Gastrocnemius medialis (tissue), 4 donors: Measurements from ENCODE around the gene NREP. TPM values are rescaled to one million over a fixed set of nuclear protein-coding genes. Genes with fewer than 3 reads are reported as not detected.

Source experiments
- ATAC-seq, 2 donors: fragments of 150-250 bp; one replicate each; pipeline ENCODE4 v1.9.1; 2016
- DNase-seq, 2 donors: peaks; one replicate each; pipeline ENCODE4 v3.0.0-alpha.2; 2019
- H3K27ac ChIP-seq, 4 donors: fragments of 200-600 bp; sonication (generic); 1 replicate in 1 of 4; 2 replicates in 3 of 4; pipeline ENCODE4 v1.5.1; 2016 to 2018; ENCODE audit warnings: mild to moderate bottlenecking in 2 of 4, moderate library complexity in 1 of 4
- H3K27me3 ChIP-seq, 3 donors: fragments of 200-600 bp; sonication (generic) in 2 of 3; 1 replicate in 1 of 3; 2 replicates in 2 of 3; pipeline versions ENCODE4 v1.5.1 to v1.6.0; 2016 to 2019; ENCODE audit warnings: mild to moderate bottlenecking in 1 of 3, moderate library complexity in 1 of 3
- H3K36me3 ChIP-seq, 2 donors: fragments of 200-600 bp; sonication (generic) in 1 of 2; one replicate each; pipeline ENCODE4 v1.5.1; 2017 to 2018
- H3K4me1 ChIP-seq, 2 donors: fragments of 200-600 bp; sonication (generic) in 1 of 2; one replicate each; pipeline ENCODE4 v1.5.1; 2016 to 2017; ENCODE audit warnings: mild to moderate bottlenecking in 2 of 2
- H3K4me3 ChIP-seq, 4 donors: fragments of 200-600 bp; sonication (generic) in 3 of 4; 1 replicate in 1 of 4; 2 replicates in 3 of 4; pipeline ENCODE4 v1.5.1; 2016 to 2019; ENCODE audit warnings: mild to moderate bottlenecking in 2 of 4
- H3K9me3 ChIP-seq, 3 donors: fragments of 200-600 bp; sonication (generic) in 2 of 3; 1 replicate in 1 of 3; 2 replicates in 2 of 3; pipeline ENCODE4 v1.5.1; 2016 to 2019
- POLR2A ChIP-seq, 2 donors: fragments of 450-650 bp; IDR thresholded peaks; one replicate each; pipeline ENCODE4 v1.6.1; 2017; ENCODE audit warnings: antibody characterized with exemption in 2 of 2, mild to moderate bottlenecking in 2 of 2, moderate library complexity in 2 of 2
- in situ Hi-C, 4 donors: fragments of 200-750 bp; cut with MboI; loops; one replicate each; pipeline versions ENCODE4 v1.15.0 to v1.8.0; 2017; ENCODE audit warnings: low sequenced_read_pairs in 4 of 4
- intact Hi-C: fragments of 100-400 bp; cut with DNase I; formaldehyde crosslinking; loops from one replicate; pipeline ENCODE4 v1.15.1; 2023; ENCODE audit warnings: low total_unique reads
- total RNA-seq, 4 donors: library from RNA; depleted of rRNA; stranded (reverse); fragments of >200 nt; gene quantifications; one replicate each; pipeline versions ENCODE4 v1.1.0 to v1.2.3, GENCODE V29; 2016
- TF ChIP-seq, protein P1 (sequence below), 5 experiments: fragments of 450-650 bp in 3 of 5; fragments of 200-600 bp in 2 of 5; sonication (generic) in 2 of 5; IDR thresholded peaks in 4 of 5; conservative IDR thresholded peaks in 1 of 5; 1 replicate in 4 of 5; 2 replicates in 1 of 5; pipeline ENCODE4 v1.5.1; 2016 to 2019; ENCODE audit warnings: antibody characterized with exemption in 5 of 5, mild to moderate bottlenecking in 3 of 5, moderate library complexity in 3 of 5

The NREP gene
- total RNA-seq, 4 donors from 2014 or later = 0.85 to 2.9 (median 1.8) TPM

DNA sequence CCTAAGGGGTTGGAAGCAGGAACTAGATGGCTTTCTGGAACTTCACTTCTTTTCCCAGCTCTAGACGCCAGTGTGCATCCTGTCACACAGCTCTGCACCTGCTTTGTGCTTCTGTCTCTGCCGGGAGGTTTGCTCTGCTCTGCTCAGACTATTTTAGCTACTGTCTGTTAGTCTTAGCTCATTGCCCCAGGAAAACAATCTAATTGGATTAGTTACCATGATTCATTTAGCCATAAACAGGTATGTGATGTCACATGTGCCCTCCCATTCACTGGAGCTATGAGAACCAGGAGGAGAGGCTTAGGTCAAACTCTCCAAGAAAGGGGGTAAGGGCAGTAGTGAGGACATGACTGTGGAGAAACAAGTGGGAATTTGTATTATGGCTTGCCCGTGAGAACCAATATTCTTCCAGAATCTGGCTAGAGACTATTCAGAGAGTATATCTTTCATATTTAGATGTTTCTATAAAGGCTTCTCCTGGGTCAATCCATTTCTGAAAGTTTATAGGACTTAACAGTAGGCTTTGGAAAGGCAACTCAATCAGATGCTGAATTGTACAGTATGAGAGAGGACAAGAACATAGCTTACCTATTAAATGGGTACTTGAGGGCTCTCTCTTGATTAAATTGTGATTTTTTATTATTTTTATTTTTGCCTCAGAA, 22.4 kb upstream of the NREP start:
- no peak for ATAC-seq
- Histone ChIP-seq H3K4me3 (no peak overlapping the region), H3K27me3 (no peaks in the 10 kb centered on the region), H3K9me3 (no peaks in the 10 kb centered on the region), H3K27ac (no peak overlapping the region), H3K36me3 (no peaks in the 10 kb centered on the region), H3K4me1 (peaks cover 0 to 6% of the 10 kb centered on the region in 2 donors)
- no peak for TF ChIP-seq POLR2A (IDR thresholded peaks at IDR 0.05)
- intact Hi-C loops (no loop called here), in situ Hi-C loops (no loop called here)
- no peak for DNase-seq

- ATAC-seq (no peak), DNase-seq (no peak)
- H3K27me3 ChIP-seq = no peaks in the 10 kb centered on the region
- H3K36me3 ChIP-seq = no peaks in the 10 kb centered on the region
- no peaks in the 10 kb centered on the region for H3K9me3 ChIP-seq
- TF ChIP-seq POLR2A (IDR thresholded peaks at IDR 0.05) = no peak
- TF ChIP-seq, protein P1, sequence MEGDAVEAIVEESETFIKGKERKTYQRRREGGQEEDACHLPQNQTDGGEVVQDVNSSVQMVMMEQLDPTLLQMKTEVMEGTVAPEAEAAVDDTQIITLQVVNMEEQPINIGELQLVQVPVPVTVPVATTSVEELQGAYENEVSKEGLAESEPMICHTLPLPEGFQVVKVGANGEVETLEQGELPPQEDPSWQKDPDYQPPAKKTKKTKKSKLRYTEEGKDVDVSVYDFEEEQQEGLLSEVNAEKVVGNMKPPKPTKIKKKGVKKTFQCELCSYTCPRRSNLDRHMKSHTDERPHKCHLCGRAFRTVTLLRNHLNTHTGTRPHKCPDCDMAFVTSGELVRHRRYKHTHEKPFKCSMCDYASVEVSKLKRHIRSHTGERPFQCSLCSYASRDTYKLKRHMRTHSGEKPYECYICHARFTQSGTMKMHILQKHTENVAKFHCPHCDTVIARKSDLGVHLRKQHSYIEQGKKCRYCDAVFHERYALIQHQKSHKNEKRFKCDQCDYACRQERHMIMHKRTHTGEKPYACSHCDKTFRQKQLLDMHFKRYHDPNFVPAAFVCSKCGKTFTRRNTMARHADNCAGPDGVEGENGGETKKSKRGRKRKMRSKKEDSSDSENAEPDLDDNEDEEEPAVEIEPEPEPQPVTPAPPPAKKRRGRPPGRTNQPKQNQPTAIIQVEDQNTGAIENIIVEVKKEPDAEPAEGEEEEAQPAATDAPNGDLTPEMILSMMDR (IDR thresholded peaks at IDR 0.05 in 4 of 5, conservative IDR thresholded peaks at IDR 0.05 in 1 of 5) = no peak
- in situ Hi-C loops (no loop called here), intact Hi-C loops (no loop called here)
- H3K27ac ChIP-seq = no peak overlapping the region
- H3K4me1 ChIP-seq = peaks cover 0 to 8% of the 10 kb centered on the region in 2 donors
- no peak overlapping the region for H3K4me3 ChIP-seq
These were observed 20.2 kb upstream of the NREP start for GRCh38 chr5:111776913-111777781.

DNA sequence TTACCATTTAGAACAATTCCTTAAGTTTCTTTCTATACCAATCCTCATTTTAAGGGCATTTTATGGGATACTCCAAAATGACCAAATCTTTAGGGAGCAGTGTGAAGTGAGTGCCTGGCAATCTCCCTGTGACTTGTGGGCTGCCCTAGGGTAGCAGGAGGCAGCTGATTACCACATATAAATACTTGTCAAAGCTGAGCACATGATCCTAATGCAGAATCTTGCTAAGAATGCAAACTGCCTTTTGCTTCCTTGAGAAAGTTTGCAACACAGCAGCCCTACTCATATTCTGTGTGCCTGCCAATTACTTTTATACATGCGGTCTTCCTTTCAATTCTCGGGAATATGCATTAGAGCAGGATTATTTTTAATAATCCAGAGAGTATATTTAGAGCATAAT, 18.2 kb upstream of the NREP start:
- ATAC-seq (no peak), DNase-seq (no peak)
- intact Hi-C loops (no loop called here), in situ Hi-C loops (no loop called here)
- no peak overlapping the region for H3K4me3 ChIP-seq
- no peak overlapping the region for H3K27ac ChIP-seq
- H3K27me3 ChIP-seq = no peaks in the 10 kb centered on the region
- TF ChIP-seq, protein P1 (IDR thresholded peaks at IDR 0.05 in 4 of 5, conservative IDR thresholded peaks at IDR 0.05 in 1 of 5) = no peak
- no peak for TF ChIP-seq POLR2A (IDR thresholded peaks at IDR 0.05)
- peaks cover 0 to 8% of the 10 kb centered on the region in 2 donors for H3K4me1 ChIP-seq
- no peaks in the 10 kb centered on the region for H3K9me3 ChIP-seq
- H3K36me3 ChIP-seq = no peaks in the 10 kb centered on the region

GRCh38 chr5:111774525-111774924, 17.5 kb upstream of the NREP start:
- TF ChIP-seq POLR2A (IDR thresholded peaks at IDR 0.05) = no peak
- TF ChIP-seq, protein P1 (IDR thresholded peaks at IDR 0.05 in 4 of 5, conservative IDR thresholded peaks at IDR 0.05 in 1 of 5) = no peak
- Histone ChIP-seq H3K4me1 (peaks cover 0 to 8% of the 10 kb centered on the region in 2 donors), H3K4me3 (no peak overlapping the region), H3K27me3 (no peaks in the 10 kb centered on the region), H3K9me3 (no peaks in the 10 kb centered on the region), H3K27ac (no peak overlapping the region), H3K36me3 (no peaks in the 10 kb centered on the region)
- in situ Hi-C loops (no loop called here), intact Hi-C loops (no loop called here)
- DNase-seq (no peak), ATAC-seq (no peak)

GRCh38 chr5:111772456-111773122, 15.6 kb upstream of the NREP start:
- no peak for ATAC-seq

More at GRCh38 chr5:111772456-111773122, 15.6 kb upstream of the NREP start:
- intact Hi-C loops = no loop called here
- in situ Hi-C loops = no loop called here
- TF ChIP-seq, protein P1 (IDR thresholded peaks at IDR 0.05 in 4 of 5, conservative IDR thresholded peaks at IDR 0.05 in 1 of 5) = no peak
- TF ChIP-seq POLR2A (IDR thresholded peaks at IDR 0.05) = no peak
- no peak for DNase-seq
- Histone ChIP-seq H3K27me3 (no peaks in the 10 kb centered on the region), H3K4me3 (no peak overlapping the region), H3K9me3 (no peaks in the 10 kb centered on the region), H3K4me1 (peaks cover 0 to 8% of the 10 kb centered on the region in 2 donors), H3K36me3 (no peaks in the 10 kb centered on the region), H3K27ac (no peak overlapping the region)
